ENCODE data around the gene DNAJB9. TPM values are rescaled to one million over a fixed set of nuclear protein-coding genes. Genes with fewer than 3 reads are reported as not detected.

DNAJB9 gene
- total and polyA plus RNA-seq, 3 donors from 2014 or later = 28.8 to 63.3 (median 37.7) TPM

GRCh38 chr7:108526768-108527017 is 43.0 kb upstream of the DNAJB9 start:
- peak overlapping the region; percentile 99 to 100 for H3K27ac ChIP-seq
- TF ChIP-seq POLR2A (IDR thresholded peaks at IDR 0.05) = no peak
- TF ChIP-seq CTCF (IDR thresholded peaks at IDR 0.05) = no peak
- H3K4me3 ChIP-seq = peak overlapping the region; percentile 84 to 92
- no peaks in the 10 kb centered on the region for H3K9me3 ChIP-seq
- H3K36me3 ChIP-seq (ENCODE audit: low read depth, missing control alignments) = no peaks in the 10 kb centered on the region
- peaks cover 18% of the 10 kb centered on the region for H3K4me1 ChIP-seq
- no peak for DNase-seq
- 3 to 5% methylated on average over 3 of the region's 3 CpGs for WGBS, 2 donors
- no peaks in the 10 kb centered on the region for H3K27me3 ChIP-seq
- intact Hi-C loops (cut with DNase I; ENCODE audit: low total_unique reads) = no loop called here

- Histone ChIP-seq H3K4me3 (no peak overlapping the region), H3K4me1 (peaks cover 13% of the 10 kb centered on the region), H3K27ac (no peak overlapping the region), H3K27me3 (no peaks in the 10 kb centered on the region), H3K36me3 (ENCODE audit: low read depth, missing control alignments) (no peaks in the 10 kb centered on the region), H3K9me3 (no peaks in the 10 kb centered on the region)
- TF ChIP-seq POLR2A (IDR thresholded peaks at IDR 0.05) (no peak), CTCF (IDR thresholded peaks at IDR 0.05) (no peak)
- WGBS, 2 donors = 89 to 95% methylated on average over 6 of the region's 6 CpGs
- DNase-seq = no peak
- intact Hi-C loops (cut with DNase I; ENCODE audit: low total_unique reads) = no loop called here
Measured at GRCh38 chr7:108528183-108528712, 41.4 kb upstream of the DNAJB9 start.

- H3K36me3 ChIP-seq (ENCODE audit: low read depth, missing control alignments) = no peaks in the 10 kb centered on the region
- intact Hi-C loops (cut with DNase I; ENCODE audit: low total_unique reads) = no loop called here
- no peaks in the 10 kb centered on the region for H3K9me3 ChIP-seq
- no peak for TF ChIP-seq POLR2A (IDR thresholded peaks at IDR 0.05)
- TF ChIP-seq CTCF (IDR thresholded peaks at IDR 0.05) = no peak
- peaks cover 4% of the 10 kb centered on the region for H3K4me1 ChIP-seq
- no peak overlapping the region for H3K27ac ChIP-seq
- WGBS, 2 donors = 90 to 92% methylated on average over 3 of the region's 3 CpGs
- H3K27me3 ChIP-seq = no peaks in the 10 kb centered on the region
- no peak overlapping the region for H3K4me3 ChIP-seq
- no peak for DNase-seq
Measured at GRCh38 chr7:108529341-108529740, 40.3 kb upstream of the DNAJB9 start.

- no peak overlapping the region for H3K4me3 ChIP-seq
- no peaks in the 10 kb centered on the region for H3K27me3 ChIP-seq
- intact Hi-C loops (cut with DNase I; ENCODE audit: low total_unique reads) = no loop called here
- 90 to 97% methylated on average over 3 of the region's 3 CpGs for WGBS, 2 donors
- no peak overlapping the region for H3K27ac ChIP-seq
- TF ChIP-seq CTCF (IDR thresholded peaks at IDR 0.05) (no peak), POLR2A (IDR thresholded peaks at IDR 0.05) (no peak)
- H3K4me1 ChIP-seq = no peaks in the 10 kb centered on the region
- no peaks in the 10 kb centered on the region for H3K9me3 ChIP-seq
- no peaks in the 10 kb centered on the region for H3K36me3 ChIP-seq (ENCODE audit: low read depth, missing control alignments)
- DNase-seq = no peak
Measured at GRCh38 chr7:108533712-108534111, 36.0 kb upstream of the DNAJB9 start.

- intact Hi-C loops (cut with DNase I; ENCODE audit: low total_unique reads) = no loop called here
- Histone ChIP-seq H3K27ac (no peak overlapping the region), H3K36me3 (ENCODE audit: low read depth, missing control alignments) (no peaks in the 10 kb centered on the region), H3K4me3 (no peak overlapping the region), H3K27me3 (no peaks in the 10 kb centered on the region), H3K4me1 (no peaks in the 10 kb centered on the region), H3K9me3 (no peaks in the 10 kb centered on the region)
- no peak for DNase-seq
- no peak for TF ChIP-seq POLR2A (IDR thresholded peaks at IDR 0.05)
- TF ChIP-seq CTCF (IDR thresholded peaks at IDR 0.05) = no peak
- WGBS, 2 donors = 75 to 93% methylated on average over 5 of the region's 5 CpGs
Measured at GRCh38 chr7:108535257-108535656, 34.4 kb upstream of the DNAJB9 start.
